Uterus (tissue), 4 donors: ENCODE measurements around the gene MTREX. TPM values are rescaled to one million over a fixed set of nuclear protein-coding genes. Genes with fewer than 3 reads are reported as not detected.

Source experiments
- DNase-seq, 2 donors: peaks; one replicate each; pipeline ENCODE4 v3.0.0-alpha.2; 2019 to 2020
- H3K27ac ChIP-seq, 2 donors: fragments of 200-600 bp; sonication (generic); 1 replicate in 1 of 2; 2 replicates in 1 of 2; pipeline ENCODE4 v1.5.1; 2016 to 2018
- H3K27me3 ChIP-seq, 2 donors: fragments of 200-600 bp; sonication (generic); one replicate each; pipeline ENCODE4 v1.5.1; 2018 to 2019; ENCODE audit warnings: control low read depth in 1 of 2
- H3K36me3 ChIP-seq, 2 donors: fragments of 200-600 bp; sonication (generic); one replicate each; pipeline ENCODE4 v1.5.1; 2019; ENCODE audit warnings: control low read depth in 1 of 2
- H3K4me1 ChIP-seq, 2 donors: fragments of 200-600 bp; sonication (generic); one replicate each; pipeline ENCODE4 v1.5.1; 2018 to 2019; ENCODE audit warnings: control low read depth in 1 of 2
- H3K4me3 ChIP-seq, 2 donors: fragments of 200-600 bp; sonication (generic); 1 replicate in 1 of 2; 2 replicates in 1 of 2; pipeline ENCODE4 v1.5.1; 2018 to 2019; ENCODE audit warnings: mild to moderate bottlenecking in 1 of 2
- H3K9me3 ChIP-seq, 2 donors: fragments of 200-600 bp; sonication (generic); one replicate each; pipeline ENCODE4 v1.5.1; 2019; ENCODE audit warnings: control low read depth in 1 of 2
- POLR2A ChIP-seq, 2 donors: fragments of 450-650 bp; IDR thresholded peaks; one replicate each; pipeline ENCODE4 v1.6.1; 2016; ENCODE audit warnings: antibody characterized with exemption in 2 of 2, mild to moderate bottlenecking in 1 of 2, moderate library complexity in 1 of 2
- intact Hi-C: fragments of 100-400 bp; cut with DNase I; formaldehyde crosslinking; loops from one replicate; pipeline ENCODE4 v1.15.1; 2023; ENCODE audit warnings: low total_unique reads
- total RNA-seq, 4 donors: library from RNA; depleted of rRNA in 3 of 4; stranded (reverse); fragments of >200 nt in 3 of 4; gene quantifications; one replicate each; pipeline versions ENCODE4 v1.1.0 to v1.2.4, GENCODE V29; 2014 to 2023
- TF ChIP-seq, protein P1 (sequence below), 4 experiments: fragments of 200-600 bp in 2 of 4; fragments of 450-650 bp in 2 of 4; sonication (generic) in 2 of 4; IDR thresholded peaks; one replicate each; pipeline ENCODE4 v1.5.1; 2016 to 2019; ENCODE audit warnings: antibody characterized with exemption in 4 of 4, mild to moderate bottlenecking in 2 of 4, moderate library complexity in 1 of 4
- donor health status: DM: yes; HTN: yes; CAD: no.

MTREX gene
- total RNA-seq, 4 donors from 2014 or later: 30.0 to 138 (median 59.2) TPM

DNA sequence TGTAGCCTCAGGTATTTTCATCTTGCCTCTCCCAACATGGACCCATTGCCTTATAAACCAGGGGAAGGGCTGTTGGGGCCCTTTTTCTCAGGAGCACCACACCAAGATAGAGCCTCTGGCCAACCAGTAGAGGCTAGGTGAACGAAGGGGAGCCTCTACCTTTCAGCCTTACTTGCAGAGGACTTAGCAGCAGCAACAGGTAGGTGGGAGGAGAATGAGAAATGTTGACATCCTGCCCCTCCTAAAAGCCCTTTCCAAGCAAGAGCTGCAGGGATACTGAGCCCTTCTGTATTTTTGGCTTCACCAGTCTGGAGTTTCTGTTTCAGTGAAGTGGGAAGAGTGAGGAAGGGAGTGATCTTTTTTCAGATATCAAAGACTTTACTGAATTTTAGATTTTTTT is 77.4 kb downstream of the MTREX start:
- Histone ChIP-seq H3K4me3 (no peak overlapping the region), H3K27ac (no peak overlapping the region), H3K27me3 (no peaks in the 10 kb centered on the region), H3K9me3 (no peaks in the 10 kb centered on the region), H3K36me3 (no peaks in the 10 kb centered on the region), H3K4me1 (no peaks in the 10 kb centered on the region)
- DNase-seq: no peak
- intact Hi-C loops: no loop called here
- no peak for TF ChIP-seq POLR2A (IDR thresholded peaks at IDR 0.05)
- TF ChIP-seq, protein P1, sequence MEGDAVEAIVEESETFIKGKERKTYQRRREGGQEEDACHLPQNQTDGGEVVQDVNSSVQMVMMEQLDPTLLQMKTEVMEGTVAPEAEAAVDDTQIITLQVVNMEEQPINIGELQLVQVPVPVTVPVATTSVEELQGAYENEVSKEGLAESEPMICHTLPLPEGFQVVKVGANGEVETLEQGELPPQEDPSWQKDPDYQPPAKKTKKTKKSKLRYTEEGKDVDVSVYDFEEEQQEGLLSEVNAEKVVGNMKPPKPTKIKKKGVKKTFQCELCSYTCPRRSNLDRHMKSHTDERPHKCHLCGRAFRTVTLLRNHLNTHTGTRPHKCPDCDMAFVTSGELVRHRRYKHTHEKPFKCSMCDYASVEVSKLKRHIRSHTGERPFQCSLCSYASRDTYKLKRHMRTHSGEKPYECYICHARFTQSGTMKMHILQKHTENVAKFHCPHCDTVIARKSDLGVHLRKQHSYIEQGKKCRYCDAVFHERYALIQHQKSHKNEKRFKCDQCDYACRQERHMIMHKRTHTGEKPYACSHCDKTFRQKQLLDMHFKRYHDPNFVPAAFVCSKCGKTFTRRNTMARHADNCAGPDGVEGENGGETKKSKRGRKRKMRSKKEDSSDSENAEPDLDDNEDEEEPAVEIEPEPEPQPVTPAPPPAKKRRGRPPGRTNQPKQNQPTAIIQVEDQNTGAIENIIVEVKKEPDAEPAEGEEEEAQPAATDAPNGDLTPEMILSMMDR (IDR thresholded peaks at IDR 0.05): no peak

DNA sequence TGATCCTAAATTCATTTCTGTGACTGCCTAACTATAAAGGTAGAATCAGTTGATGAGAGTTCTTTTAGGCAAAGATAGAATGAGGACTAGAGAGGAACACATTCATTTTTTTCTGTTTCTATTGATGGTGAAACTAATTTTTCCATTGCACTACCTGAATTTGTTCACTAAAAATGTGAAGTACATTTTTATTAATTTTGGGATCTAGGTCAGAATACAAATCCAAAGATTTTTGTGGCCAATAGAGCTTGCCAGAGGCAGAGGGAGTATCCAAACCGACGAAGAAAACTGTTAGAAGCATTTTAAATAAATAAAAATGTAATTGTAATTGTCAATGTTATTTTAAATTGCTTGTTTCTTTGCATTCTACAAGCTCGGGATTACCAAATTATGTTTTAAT is 78.1 kb downstream of the MTREX start:
- Histone ChIP-seq H3K27me3 (no peaks in the 10 kb centered on the region), H3K9me3 (no peaks in the 10 kb centered on the region), H3K27ac (no peak overlapping the region), H3K4me1 (no peaks in the 10 kb centered on the region), H3K4me3 (no peak overlapping the region), H3K36me3 (no peaks in the 10 kb centered on the region)
- no peak for TF ChIP-seq POLR2A (IDR thresholded peaks at IDR 0.05)
- TF ChIP-seq, protein P1 (IDR thresholded peaks at IDR 0.05): no peak
- intact Hi-C loops: no loop called here
- no peak for DNase-seq

DNA sequence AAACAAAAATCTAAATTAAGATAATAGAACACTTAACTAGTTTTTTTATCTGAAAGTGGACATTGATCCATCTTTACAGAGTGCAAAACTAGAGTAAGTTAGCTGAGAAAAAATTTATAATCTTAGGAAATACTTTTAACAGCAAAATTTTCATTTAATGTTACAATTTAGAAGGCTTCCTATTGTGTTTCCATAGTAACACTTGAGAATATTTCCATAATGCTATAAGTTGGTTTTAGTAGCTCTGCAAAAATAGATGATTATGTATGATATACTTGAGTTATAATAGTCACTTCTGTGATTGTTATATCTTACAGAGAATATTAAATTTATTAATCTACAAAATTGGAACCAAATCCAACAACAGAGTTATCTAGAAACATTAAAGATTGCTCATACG is 78.6 kb downstream of the MTREX start:
- TF ChIP-seq POLR2A (IDR thresholded peaks at IDR 0.05): no peak
- TF ChIP-seq, protein P1 (IDR thresholded peaks at IDR 0.05): no peak
- intact Hi-C loops: no loop called here
- Histone ChIP-seq H3K27me3 (no peaks in the 10 kb centered on the region), H3K4me1 (no peaks in the 10 kb centered on the region), H3K4me3 (no peak overlapping the region), H3K36me3 (no peaks in the 10 kb centered on the region), H3K27ac (no peak overlapping the region), H3K9me3 (no peaks in the 10 kb centered on the region)
- DNase-seq: no peak

DNA sequence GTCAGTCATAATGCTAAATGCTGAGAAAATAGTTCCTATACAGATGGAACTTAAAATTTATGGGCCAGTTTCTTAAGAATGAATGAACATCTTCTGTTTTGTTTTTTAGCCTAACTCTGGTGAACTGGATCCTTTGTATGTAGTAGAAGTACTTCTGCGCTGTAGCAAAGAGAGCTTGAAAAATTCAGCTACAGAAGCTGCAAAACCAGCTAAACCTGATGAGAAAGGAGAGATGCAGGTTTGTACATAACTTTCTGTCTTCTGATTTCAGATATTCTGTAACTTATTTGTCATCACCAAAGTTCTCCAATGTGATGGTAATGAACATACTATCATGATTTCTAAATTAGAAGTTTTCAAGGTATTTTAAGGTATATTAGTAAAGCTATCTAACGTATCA is 80.1 kb downstream of the MTREX start:
- Histone ChIP-seq H3K27ac (no peak overlapping the region), H3K9me3 (no peaks in the 10 kb centered on the region), H3K36me3 (no peaks in the 10 kb centered on the region), H3K4me3 (no peak overlapping the region), H3K4me1 (no peaks in the 10 kb centered on the region), H3K27me3 (no peaks in the 10 kb centered on the region)
- TF ChIP-seq, protein P1 (IDR thresholded peaks at IDR 0.05): no peak
- TF ChIP-seq POLR2A (IDR thresholded peaks at IDR 0.05): no peak
- intact Hi-C loops: no loop called here
- no peak for DNase-seq

DNA sequence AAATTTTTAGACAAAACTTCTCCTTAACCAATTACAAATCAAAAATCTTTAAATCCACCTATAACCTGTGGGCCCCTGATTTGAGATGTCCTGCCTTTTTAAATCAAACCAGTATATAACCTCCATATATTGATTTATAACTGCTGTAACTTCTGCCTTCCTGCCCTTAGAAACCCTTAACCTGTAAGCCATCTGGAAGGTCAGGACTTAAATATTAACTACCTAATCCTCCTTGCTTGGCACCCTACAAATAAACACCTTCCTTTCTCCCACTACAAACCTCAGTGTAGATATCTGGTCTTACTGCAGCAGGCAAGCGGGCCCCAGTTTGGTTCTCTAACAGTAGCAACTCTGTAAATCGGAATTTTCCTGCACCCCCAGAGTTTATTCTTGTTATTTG is 83.9 kb downstream of the MTREX start:
- H3K36me3 ChIP-seq: no peaks in the 10 kb centered on the region
- no peak overlapping the region for H3K27ac ChIP-seq
- no peaks in the 10 kb centered on the region for H3K27me3 ChIP-seq
- no peak overlapping the region for H3K4me3 ChIP-seq
- H3K4me1 ChIP-seq: no peaks in the 10 kb centered on the region
- intact Hi-C loops: no loop called here
- TF ChIP-seq, protein P1 (IDR thresholded peaks at IDR 0.05): no peak
- TF ChIP-seq POLR2A (IDR thresholded peaks at IDR 0.05): no peak
- no peak for DNase-seq
- no peaks in the 10 kb centered on the region for H3K9me3 ChIP-seq
